Prostate gland (tissue), 2 donors: Measurements from ENCODE around the gene CD207.

Experiments
- POLR2A ChIP-seq: fragments of 450-650 bp; IDR thresholded peaks from one replicate; pipeline ENCODE4 v1.6.1; 2016; ENCODE audit warnings: antibody characterized with exemption, mild to moderate bottlenecking
- TF ChIP-seq, protein P1 (sequence below), 4 experiments: fragments of 200-600 bp in 2 of 4; fragments of 450-650 bp in 2 of 4; sonication (generic) in 2 of 4; IDR thresholded peaks; 1 replicate in 3 of 4; 2 replicates in 1 of 4; pipeline ENCODE4 v1.5.1; 2016 to 2019; ENCODE audit warnings: antibody characterized with exemption in 4 of 4, mild to moderate bottlenecking in 2 of 4, moderate library complexity in 2 of 4

- no peak for TF ChIP-seq POLR2A
- TF ChIP-seq, protein P1, sequence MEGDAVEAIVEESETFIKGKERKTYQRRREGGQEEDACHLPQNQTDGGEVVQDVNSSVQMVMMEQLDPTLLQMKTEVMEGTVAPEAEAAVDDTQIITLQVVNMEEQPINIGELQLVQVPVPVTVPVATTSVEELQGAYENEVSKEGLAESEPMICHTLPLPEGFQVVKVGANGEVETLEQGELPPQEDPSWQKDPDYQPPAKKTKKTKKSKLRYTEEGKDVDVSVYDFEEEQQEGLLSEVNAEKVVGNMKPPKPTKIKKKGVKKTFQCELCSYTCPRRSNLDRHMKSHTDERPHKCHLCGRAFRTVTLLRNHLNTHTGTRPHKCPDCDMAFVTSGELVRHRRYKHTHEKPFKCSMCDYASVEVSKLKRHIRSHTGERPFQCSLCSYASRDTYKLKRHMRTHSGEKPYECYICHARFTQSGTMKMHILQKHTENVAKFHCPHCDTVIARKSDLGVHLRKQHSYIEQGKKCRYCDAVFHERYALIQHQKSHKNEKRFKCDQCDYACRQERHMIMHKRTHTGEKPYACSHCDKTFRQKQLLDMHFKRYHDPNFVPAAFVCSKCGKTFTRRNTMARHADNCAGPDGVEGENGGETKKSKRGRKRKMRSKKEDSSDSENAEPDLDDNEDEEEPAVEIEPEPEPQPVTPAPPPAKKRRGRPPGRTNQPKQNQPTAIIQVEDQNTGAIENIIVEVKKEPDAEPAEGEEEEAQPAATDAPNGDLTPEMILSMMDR (IDR thresholded peaks at IDR 0.05) = no peak
These were observed 33.9 kb downstream of the CD207 start for GRCh38 chr2:70801607-70802263.
